Hematopoietic multipotent progenitor cell treated with erythropoietin and hydrocortisone succinate and interleukin-3 and kit ligand, for 6 days (in vitro differentiated cells): ENCODE measurements around the gene CNIH2.

Experiments used
- DNase-seq: peaks from one replicate; pipeline ENCODE4 v3.0.0-alpha.2; 2015

The CNIH2 gene

DNA sequence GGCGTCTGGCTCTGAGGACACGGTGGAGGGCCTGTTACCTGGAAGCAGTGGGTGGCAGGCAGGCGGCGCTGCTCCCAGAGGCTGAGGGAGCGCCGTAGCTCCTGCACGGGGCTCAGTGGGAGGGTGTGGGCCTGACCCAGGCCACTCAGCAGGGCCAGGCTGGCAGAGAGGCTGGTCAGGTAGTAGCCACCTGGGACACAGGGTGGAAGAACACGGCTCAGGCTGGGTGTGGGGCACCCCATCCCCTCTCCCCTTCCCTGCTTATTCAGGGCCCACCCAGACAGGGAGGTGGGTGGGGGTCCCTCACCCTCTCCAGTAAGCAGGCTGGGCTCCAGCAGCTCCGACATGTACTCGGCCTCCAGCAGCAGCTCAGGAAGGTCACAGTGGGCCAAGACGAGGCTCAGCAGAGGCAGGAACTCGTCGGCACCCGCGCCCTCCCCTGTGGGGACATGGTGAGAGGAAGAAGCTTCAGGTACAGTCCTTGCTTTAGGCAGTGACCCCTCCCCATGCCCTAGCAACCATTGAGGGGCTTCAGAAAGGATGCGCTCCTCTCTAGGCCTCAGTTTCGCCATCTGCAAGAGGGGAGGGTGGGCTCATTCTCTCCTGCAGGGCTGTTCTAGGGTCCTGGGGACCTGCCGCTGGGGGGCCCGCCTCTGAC is 55.4 kb downstream of the CNIH2 start:
- no peak for DNase-seq
